HepG2 (cell line): ENCODE data around the gene PDE9A. TPM values are rescaled to one million over a fixed set of nuclear protein-coding genes. Genes with fewer than 3 reads are reported as not detected.

Experiments used
- FOXA3 ChIP-seq: IDR thresholded peaks from 2 replicates; pipeline ENCODE4 v1.6.1; 2016; ENCODE audit warnings: missing genetic modification reagents, missing compliant biosample characterization
- FOXO1 ChIP-seq: sonication (generic); formaldehyde crosslinking; IDR thresholded peaks from 2 replicates; pipeline ENCODE4 v1.4.0; 2020; ENCODE audit warnings: missing genetic modification reagents
- HHEX ChIP-seq: IDR thresholded peaks from 2 replicates; pipeline ENCODE4 v1.6.1; 2016; ENCODE audit warnings: control low read depth
- IKZF5 ChIP-seq: IDR thresholded peaks from 2 replicates; pipeline ENCODE4 v1.6.1; 2018; ENCODE audit warnings: missing genetic modification reagents, mild to moderate bottlenecking, missing compliant biosample characterization
- MAFF ChIP-seq: IDR thresholded peaks from 2 replicates; pipeline ENCODE4 v1.6.1; 2011; ENCODE audit warnings: low read depth, low read length, improper control_type of control experiment
- NR0B2 ChIP-seq: sonication (generic); formaldehyde crosslinking; IDR thresholded peaks from 2 replicates; pipeline ENCODE4 v1.4.0; 2020; ENCODE audit warnings: mild to moderate bottlenecking, missing genetic modification reagents
- SP5 ChIP-seq: IDR thresholded peaks from 2 replicates; pipeline ENCODE4 v1.6.1; 2016; ENCODE audit warnings: low read depth, borderline replicate concordance
- TCF7 ChIP-seq: sonication (generic); IDR thresholded peaks from 2 replicates; pipeline ENCODE4 v1.6.1; 2016; ENCODE audit warnings: antibody characterized with exemption, low read depth
- THAP8 ChIP-seq: sonication (generic); formaldehyde crosslinking; IDR thresholded peaks from 2 replicates; pipeline ENCODE4 v1.5.1; 2020; ENCODE audit warnings: missing genetic modification reagents, mild to moderate bottlenecking, borderline replicate concordance
- ZNF224 ChIP-seq: sonication (generic); formaldehyde crosslinking; IDR thresholded peaks from 2 replicates; pipeline ENCODE4 v1.5.0; 2020; ENCODE audit warnings: mild to moderate bottlenecking, missing genetic modification reagents
- polyA plus RNA-seq, 8 experiments: library from polyadenylated mRNA; depleted of rRNA in 3 of 8; stranded (reverse) in 7 of 8; unstranded in 1 of 8; fragments of >200 nt; fragmentation: Illumina TruSeq in 4 of 8; extraction: Trizol in 4 of 8; gene quantifications; 2 replicates each; pipeline versions ENCODE4 v1.2.1 to v1.2.3, GENCODE V29; 2011 to 2016; ENCODE audit warnings: low read depth in 4 of 8, missing spikeins in 1 of 8, mixed read lengths in 1 of 8; ENCODE audit not compliant: insufficient read depth in 1 of 8
- total RNA-seq, 5 experiments: library from RNA; depleted of rRNA; stranded (reverse); fragments of >200 nt; fragmentation: Illumina TruSeq; extraction: Trizol; gene quantifications; 2 replicates each; pipeline ENCODE4 v1.2.3, GENCODE V29; 2016; ENCODE audit warnings: low read depth in 1 of 5
- TF ChIP-seq, protein P1 (sequence below): IDR thresholded peaks from 2 replicates; pipeline ENCODE4 v1.6.1; 2012; ENCODE audit warnings: low read depth, low read length, improper control_type of control experiment
- TF ChIP-seq, protein P2 (sequence below): sonication (generic); formaldehyde crosslinking; IDR thresholded peaks from 2 replicates; pipeline ENCODE4 v1.4.0; 2020; ENCODE audit warnings: missing genetic modification reagents
- TF ChIP-seq, protein P3 (sequence below), 2 experiments: IDR thresholded peaks; 2 replicates each; pipeline ENCODE4 v1.6.1; 2011 to 2012; ENCODE audit warnings: low read length in 2 of 2, borderline replicate concordance in 1 of 2, low read depth in 1 of 2, mild to moderate bottlenecking in 1 of 2, moderate library complexity in 1 of 2
- TF ChIP-seq, protein P4 (sequence below): sonication (generic); formaldehyde crosslinking; IDR thresholded peaks from 2 replicates; pipeline ENCODE4 v1.5.1; 2020; ENCODE audit warnings: mild to moderate bottlenecking, missing genetic modification reagents, moderate library complexity

PDE9A gene
- total and polyA plus RNA-seq, 2 of the 13 experiments (the other 11 are each of a cell fraction or from before 2014, with no cell fraction given): 4.6 to 19.7 TPM

- TF ChIP-seq IKZF5 (CRISPR knock-in tag) (peak; percentile 49; the same call in 1 of the 2 replicates), NR0B2 (CRISPR knock-in tag) (no peak), FOXO1 (peak; percentile 34; the same call in 1 of the 2 replicates), THAP8 (CRISPR knock-in tag) (no peak), SP5 (peak; percentile 22; the same call in 1 of the 2 replicates), HHEX (CRISPR knock-in tag) (peak; percentile 37; the same call in 1 of the 2 replicates), TCF7 (peak; percentile 48), MAFF (no peak), FOXA3 (CRISPR knock-in tag) (peak; percentile 84), ZNF224 (no peak)
- TF ChIP-seq, protein P1, sequence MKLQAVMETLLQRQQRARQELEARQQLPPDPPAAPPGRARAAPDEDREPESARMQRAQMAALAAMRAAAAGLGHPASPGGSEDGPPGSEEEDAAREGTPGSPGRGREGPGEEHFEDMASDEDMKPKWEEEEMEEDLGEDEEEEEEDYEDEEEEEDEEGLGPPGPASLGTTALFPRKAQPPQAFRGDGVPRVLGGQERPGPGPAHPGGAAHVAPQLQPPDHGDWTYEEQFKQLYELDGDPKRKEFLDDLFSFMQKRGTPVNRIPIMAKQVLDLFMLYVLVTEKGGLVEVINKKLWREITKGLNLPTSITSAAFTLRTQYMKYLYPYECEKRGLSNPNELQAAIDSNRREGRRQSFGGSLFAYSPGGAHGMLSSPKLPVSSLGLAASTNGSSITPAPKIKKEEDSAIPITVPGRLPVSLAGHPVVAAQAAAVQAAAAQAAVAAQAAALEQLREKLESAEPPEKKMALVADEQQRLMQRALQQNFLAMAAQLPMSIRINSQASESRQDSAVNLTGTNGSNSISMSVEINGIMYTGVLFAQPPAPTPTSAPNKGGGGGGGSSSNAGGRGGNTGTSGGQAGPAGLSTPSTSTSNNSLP: peak; percentile 83
- TF ChIP-seq, protein P2, sequence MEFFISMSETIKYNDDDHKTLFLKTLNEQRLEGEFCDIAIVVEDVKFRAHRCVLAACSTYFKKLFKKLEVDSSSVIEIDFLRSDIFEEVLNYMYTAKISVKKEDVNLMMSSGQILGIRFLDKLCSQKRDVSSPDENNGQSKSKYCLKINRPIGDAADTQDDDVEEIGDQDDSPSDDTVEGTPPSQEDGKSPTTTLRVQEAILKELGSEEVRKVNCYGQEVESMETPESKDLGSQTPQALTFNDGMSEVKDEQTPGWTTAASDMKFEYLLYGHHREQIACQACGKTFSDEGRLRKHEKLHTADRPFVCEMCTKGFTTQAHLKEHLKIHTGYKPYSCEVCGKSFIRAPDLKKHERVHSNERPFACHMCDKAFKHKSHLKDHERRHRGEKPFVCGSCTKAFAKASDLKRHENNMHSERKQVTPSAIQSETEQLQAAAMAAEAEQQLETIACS: no peak
- TF ChIP-seq, protein P3, sequence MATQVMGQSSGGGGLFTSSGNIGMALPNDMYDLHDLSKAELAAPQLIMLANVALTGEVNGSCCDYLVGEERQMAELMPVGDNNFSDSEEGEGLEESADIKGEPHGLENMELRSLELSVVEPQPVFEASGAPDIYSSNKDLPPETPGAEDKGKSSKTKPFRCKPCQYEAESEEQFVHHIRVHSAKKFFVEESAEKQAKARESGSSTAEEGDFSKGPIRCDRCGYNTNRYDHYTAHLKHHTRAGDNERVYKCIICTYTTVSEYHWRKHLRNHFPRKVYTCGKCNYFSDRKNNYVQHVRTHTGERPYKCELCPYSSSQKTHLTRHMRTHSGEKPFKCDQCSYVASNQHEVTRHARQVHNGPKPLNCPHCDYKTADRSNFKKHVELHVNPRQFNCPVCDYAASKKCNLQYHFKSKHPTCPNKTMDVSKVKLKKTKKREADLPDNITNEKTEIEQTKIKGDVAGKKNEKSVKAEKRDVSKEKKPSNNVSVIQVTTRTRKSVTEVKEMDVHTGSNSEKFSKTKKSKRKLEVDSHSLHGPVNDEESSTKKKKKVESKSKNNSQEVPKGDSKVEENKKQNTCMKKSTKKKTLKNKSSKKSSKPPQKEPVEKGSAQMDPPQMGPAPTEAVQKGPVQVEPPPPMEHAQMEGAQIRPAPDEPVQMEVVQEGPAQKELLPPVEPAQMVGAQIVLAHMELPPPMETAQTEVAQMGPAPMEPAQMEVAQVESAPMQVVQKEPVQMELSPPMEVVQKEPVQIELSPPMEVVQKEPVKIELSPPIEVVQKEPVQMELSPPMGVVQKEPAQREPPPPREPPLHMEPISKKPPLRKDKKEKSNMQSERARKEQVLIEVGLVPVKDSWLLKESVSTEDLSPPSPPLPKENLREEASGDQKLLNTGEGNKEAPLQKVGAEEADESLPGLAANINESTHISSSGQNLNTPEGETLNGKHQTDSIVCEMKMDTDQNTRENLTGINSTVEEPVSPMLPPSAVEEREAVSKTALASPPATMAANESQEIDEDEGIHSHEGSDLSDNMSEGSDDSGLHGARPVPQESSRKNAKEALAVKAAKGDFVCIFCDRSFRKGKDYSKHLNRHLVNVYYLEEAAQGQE (IDR thresholded peaks at IDR 0.05; ENCODE audit: borderline replicate concordance in 1 of 2, low read depth in 1 of 2, low read length in 2 of 2): no peak
- TF ChIP-seq, protein P4, sequence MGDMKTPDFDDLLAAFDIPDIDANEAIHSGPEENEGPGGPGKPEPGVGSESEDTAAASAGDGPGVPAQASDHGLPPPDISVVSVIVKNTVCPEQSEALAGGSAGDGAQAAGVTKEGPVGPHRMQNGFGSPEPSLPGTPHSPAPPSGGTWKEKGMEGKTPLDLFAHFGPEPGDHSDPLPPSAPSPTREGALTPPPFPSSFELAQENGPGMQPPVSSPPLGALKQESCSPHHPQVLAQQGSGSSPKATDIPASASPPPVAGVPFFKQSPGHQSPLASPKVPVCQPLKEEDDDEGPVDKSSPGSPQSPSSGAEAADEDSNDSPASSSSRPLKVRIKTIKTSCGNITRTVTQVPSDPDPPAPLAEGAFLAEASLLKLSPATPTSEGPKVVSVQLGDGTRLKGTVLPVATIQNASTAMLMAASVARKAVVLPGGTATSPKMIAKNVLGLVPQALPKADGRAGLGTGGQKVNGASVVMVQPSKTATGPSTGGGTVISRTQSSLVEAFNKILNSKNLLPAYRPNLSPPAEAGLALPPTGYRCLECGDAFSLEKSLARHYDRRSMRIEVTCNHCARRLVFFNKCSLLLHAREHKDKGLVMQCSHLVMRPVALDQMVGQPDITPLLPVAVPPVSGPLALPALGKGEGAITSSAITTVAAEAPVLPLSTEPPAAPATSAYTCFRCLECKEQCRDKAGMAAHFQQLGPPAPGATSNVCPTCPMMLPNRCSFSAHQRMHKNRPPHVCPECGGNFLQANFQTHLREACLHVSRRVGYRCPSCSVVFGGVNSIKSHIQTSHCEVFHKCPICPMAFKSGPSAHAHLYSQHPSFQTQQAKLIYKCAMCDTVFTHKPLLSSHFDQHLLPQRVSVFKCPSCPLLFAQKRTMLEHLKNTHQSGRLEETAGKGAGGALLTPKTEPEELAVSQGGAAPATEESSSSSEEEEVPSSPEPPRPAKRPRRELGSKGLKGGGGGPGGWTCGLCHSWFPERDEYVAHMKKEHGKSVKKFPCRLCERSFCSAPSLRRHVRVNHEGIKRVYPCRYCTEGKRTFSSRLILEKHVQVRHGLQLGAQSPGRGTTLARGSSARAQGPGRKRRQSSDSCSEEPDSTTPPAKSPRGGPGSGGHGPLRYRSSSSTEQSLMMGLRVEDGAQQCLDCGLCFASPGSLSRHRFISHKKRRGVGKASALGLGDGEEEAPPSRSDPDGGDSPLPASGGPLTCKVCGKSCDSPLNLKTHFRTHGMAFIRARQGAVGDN (CRISPR knock-in tag): peak; percentile 74
These were observed 18.6 kb downstream of the PDE9A start (continued) for GRCh38 chr21:42671778-42672593.
